GM12878 (cell line): ENCODE data around the gene TARDBP. TPM values are rescaled to one million over a fixed set of nuclear protein-coding genes. Genes with fewer than 3 reads are reported as not detected.

Experiments used
- BRCA1 ChIP-seq: IDR thresholded peaks from 2 replicates; pipeline ENCODE4 v1.6.1; 2011; ENCODE audit warnings: low read depth, low read length, improper control_type of control experiment
- E2F4 ChIP-seq: IDR thresholded peaks from 2 replicates; pipeline ENCODE4 v1.6.1; 2012; ENCODE audit warnings: low read depth, low read length, improper control_type of control experiment
- E2F8 ChIP-seq: fragments of 450-650 bp; IDR thresholded peaks from 2 replicates; pipeline ENCODE4 v1.6.1; 2018; ENCODE audit warnings: mild to moderate bottlenecking, low read depth, moderate library complexity; ENCODE audit not compliant: partially characterized antibody
- GABPA ChIP-seq: IDR thresholded peaks from 2 replicates; pipeline ENCODE4 v1.6.1; 2014; ENCODE audit warnings: antibody characterized with exemption, low read depth, mild to moderate bottlenecking, inconsistent platforms
- HDAC2 ChIP-seq: fragments of 200-600 bp; sonication (generic); IDR thresholded peaks from 2 replicates; pipeline ENCODE4 v1.6.1; 2017
- JUND ChIP-seq: IDR thresholded peaks from 2 replicates; pipeline ENCODE4 v1.6.1; 2012; ENCODE audit warnings: low read depth, mild to moderate bottlenecking, low read length, improper control_type of control experiment, moderate library complexity
- MYB ChIP-seq: fragments of 150-350 bp; IDR thresholded peaks from 2 replicates; pipeline ENCODE4 v1.6.1; 2014; ENCODE audit warnings: mild to moderate bottlenecking, low read depth, low read length, borderline replicate concordance
- NFIC ChIP-seq: IDR thresholded peaks from 2 replicates; pipeline ENCODE4 v1.6.1; 2012; ENCODE audit warnings: low read depth, mild to moderate bottlenecking, inconsistent platforms, low read length, moderate library complexity
- NFYB ChIP-seq: IDR thresholded peaks from 2 replicates; pipeline ENCODE4 v1.6.1; 2011; ENCODE audit warnings: low read depth, mild to moderate bottlenecking, low read length, improper control_type of control experiment, moderate library complexity; ENCODE audit not compliant: insufficient read depth
- PAX5 ChIP-seq: IDR thresholded peaks from 2 replicates; pipeline ENCODE4 v1.6.1; 2011; ENCODE audit warnings: low read depth, low read length, borderline replicate concordance
- PML ChIP-seq: IDR thresholded peaks from 2 replicates; pipeline ENCODE4 v1.6.1; 2012; ENCODE audit warnings: low read length, inconsistent platforms
- POLR2AphosphoS2 ChIP-seq: IDR thresholded peaks from 2 replicates; pipeline ENCODE4 v1.6.1; 2011; ENCODE audit warnings: low read depth, mild to moderate bottlenecking, low read length, improper control_type of control experiment, moderate library complexity
- RAD51 ChIP-seq: fragments of 450-650 bp; IDR thresholded peaks from 2 replicates; pipeline ENCODE4 v1.6.1; 2016; ENCODE audit warnings: moderate library complexity, mild to moderate bottlenecking, inconsistent platforms
- REST ChIP-seq: IDR thresholded peaks from 2 replicates; pipeline ENCODE4 v1.6.1; 2012; ENCODE audit warnings: mild to moderate bottlenecking, low read depth, low read length
- SREBF1 ChIP-seq: IDR thresholded peaks from 2 replicates; pipeline ENCODE4 v1.6.1; 2012; ENCODE audit warnings: mild to moderate bottlenecking, low read length
- SREBF2 ChIP-seq: IDR thresholded peaks from 2 replicates; pipeline ENCODE4 v1.6.1; 2012; ENCODE audit warnings: mild to moderate bottlenecking, low read length
- WRNIP1 ChIP-seq: IDR thresholded peaks from 2 replicates; pipeline ENCODE4 v1.6.1; 2011; ENCODE audit warnings: low read depth, low read length, improper control_type of control experiment, borderline replicate concordance
- ZNF687 ChIP-seq: fragments of 450-650 bp; IDR thresholded peaks from 2 replicates; pipeline ENCODE4 v1.6.1; 2017; ENCODE audit warnings: mild to moderate bottlenecking, moderate library complexity
- polyA plus RNA-seq, 11 experiments: library from polyadenylated mRNA; depleted of rRNA in 4 of 11; unstranded in 6 of 11; stranded (reverse) in 5 of 11; fragments of >200 nt; fragmentation: Nextera tagmentation in 4 of 11; fragmentation: Illumina TruSeq in 1 of 11; extraction: Ambion mirVana in 4 of 11; extraction: Trizol in 1 of 11; gene quantifications; 1 replicate in 1 of 11; 2 replicates in 10 of 11; pipeline versions ENCODE4 v1.2.1 to v1.2.3, GENCODE V29; 2011 to 2016; ENCODE audit warnings: inconsistent platforms in 2 of 11, missing spikeins in 2 of 11, low read depth in 1 of 11
- total RNA-seq, 4 experiments: library from RNA; depleted of rRNA in 3 of 4; stranded (reverse); fragments of >200 nt in 3 of 4; fragmentation: Illumina TruSeq in 1 of 4; extraction: Trizol in 1 of 4; gene quantifications; 2 replicates each; pipeline versions ENCODE4 v1.2.1 to v1.2.3, GENCODE V29; 2013 to 2021

Gene TARDBP
- total and polyA plus RNA-seq, 10 of the 15 experiments (the other 5 are each of a cell fraction or from before 2014, with no cell fraction given), result 55.6 to 318 (median 192) TPM

GRCh38 chr1:10965546-10966226 is 46.8 kb upstream of the TARDBP start (continued):
- TF ChIP-seq REST (no peak), E2F4 (no peak), NFYB (no peak), JUND (no peak), POLR2AphosphoS2 (no peak), RAD51 (peak; percentile 77), SREBF1 (no peak), ZNF687 (0 out of 2 replicates have a peak, but pooled peaks have one; percentile 12), MYB (no peak), PML (no peak; the same call in 1 of the 2 replicates), E2F8 (no peak), GABPA (no peak), HDAC2 (no peak), SREBF2 (no peak), WRNIP1 (no peak), BRCA1 (no peak), PAX5 (peak; percentile 48; the same call in 1 of the 2 replicates), NFIC (no peak)
